ENCODE results near the gene ARRDC3.

- TF ChIP-seq POLR2AphosphoS5 (IDR thresholded peaks at IDR 0.05; ENCODE audit: low read depth, low read length) = no peak
- no peak for TF ChIP-seq POLR2A (IDR thresholded peaks at IDR 0.05; ENCODE audit: low read depth, low read length)
- TF ChIP-seq TAF1 (IDR thresholded peaks at IDR 0.05; ENCODE audit: low read depth, low read length) = no peak
- no peak for TF ChIP-seq SPI1 (IDR thresholded peaks at IDR 0.05; ENCODE audit: low read depth, low read length)
- no peak for TF ChIP-seq POU2F2 (IDR thresholded peaks at IDR 0.05; ENCODE audit: low read depth, low read length)
These were observed 63.5 kb downstream of the ARRDC3 start for GRCh38 chr5:91319667-91320066.

All from GM12891 (cell line).